HepG2 (cell line): Measurements from ENCODE around the gene PTH2. TPM values are rescaled to one million over a fixed set of nuclear protein-coding genes. Genes with fewer than 3 reads are reported as not detected.

Experiments
- ARNT2 ChIP-seq: sonication (generic); formaldehyde crosslinking; IDR thresholded peaks from 2 replicates; pipeline ENCODE4 v1.8.0; 2022; ENCODE audit warnings: mild to moderate bottlenecking, low read depth, missing genetic modification reagents, moderate library complexity
- ATF7 ChIP-seq, 2 experiments: fragments of 450-650 bp in 1 of 2; sonication (generic) in 1 of 2; formaldehyde crosslinking in 1 of 2; IDR thresholded peaks; 2 replicates each; pipeline versions ENCODE4 v1.4.0 to v1.6.1; 2016 to 2020; ENCODE audit warnings: antibody characterized with exemption in 1 of 2, mild to moderate bottlenecking in 1 of 2, missing genetic modification reagents in 1 of 2
- CHD4 ChIP-seq: fragments of 200-600 bp; sonication (generic); IDR thresholded peaks from 2 replicates; pipeline ENCODE4 v1.7.0; 2017; ENCODE audit warnings: mild to moderate bottlenecking, low read length, borderline replicate concordance
- HDAC2 ChIP-seq: sonication (generic); formaldehyde crosslinking; IDR thresholded peaks from 2 replicates; pipeline ENCODE4 v1.4.0; 2020; ENCODE audit warnings: missing genetic modification reagents
- ZNF124 ChIP-seq: sonication (generic); formaldehyde crosslinking; IDR thresholded peaks from 2 replicates; pipeline ENCODE4 v1.4.0; 2020; ENCODE audit warnings: missing genetic modification reagents
- ZNF180 ChIP-seq: sonication (generic); formaldehyde crosslinking; IDR thresholded peaks from 2 replicates; pipeline ENCODE4 v1.4.0; 2020; ENCODE audit warnings: low read depth, missing genetic modification reagents, borderline replicate concordance
- ZNF260 ChIP-seq: sonication (generic); formaldehyde crosslinking; IDR thresholded peaks from 2 replicates; pipeline ENCODE4 v1.4.0; 2020; ENCODE audit warnings: missing genetic modification reagents, low read depth, mild to moderate bottlenecking, borderline replicate concordance
- ZNF292 ChIP-seq: sonication (generic); formaldehyde crosslinking; IDR thresholded peaks from 2 replicates; pipeline ENCODE4 v1.8.1; 2022; ENCODE audit warnings: mild to moderate bottlenecking, low read depth, missing genetic modification reagents, borderline replicate concordance
- ZNF317 ChIP-seq: sonication (generic); formaldehyde crosslinking; IDR thresholded peaks from 2 replicates; pipeline ENCODE4 v1.5.0; 2020; ENCODE audit warnings: mild to moderate bottlenecking, missing genetic modification reagents
- ZNF350 ChIP-seq: sonication (generic); formaldehyde crosslinking; IDR thresholded peaks from 2 replicates; pipeline ENCODE4 v1.4.0; 2020; ENCODE audit warnings: mild to moderate bottlenecking, low read depth, missing genetic modification reagents, borderline replicate concordance
- polyA plus RNA-seq, 8 experiments: library from polyadenylated mRNA; depleted of rRNA in 3 of 8; stranded (reverse) in 7 of 8; unstranded in 1 of 8; fragments of >200 nt; fragmentation: Illumina TruSeq in 4 of 8; extraction: Trizol in 4 of 8; gene quantifications; 2 replicates each; pipeline versions ENCODE4 v1.2.1 to v1.2.3, GENCODE V29; 2011 to 2016; ENCODE audit warnings: low read depth in 4 of 8, missing spikeins in 1 of 8, mixed read lengths in 1 of 8; ENCODE audit not compliant: insufficient read depth in 1 of 8
- total RNA-seq, 5 experiments: library from RNA; depleted of rRNA; stranded (reverse); fragments of >200 nt; fragmentation: Illumina TruSeq; extraction: Trizol; gene quantifications; 2 replicates each; pipeline ENCODE4 v1.2.3, GENCODE V29; 2016; ENCODE audit warnings: low read depth in 1 of 5
- TF ChIP-seq, protein P1 (sequence below), 2 experiments: fragments of 450-650 bp in 1 of 2; sonication (generic) in 1 of 2; formaldehyde crosslinking in 1 of 2; IDR thresholded peaks; 2 replicates each; pipeline versions ENCODE4 v1.6.1 to v1.8.0; 2016 to 2022; ENCODE audit warnings: antibody characterized with exemption in 1 of 2, mild to moderate bottlenecking in 1 of 2, missing genetic modification reagents in 1 of 2
- TF ChIP-seq, protein P2 (sequence below): sonication (generic); formaldehyde crosslinking; IDR thresholded peaks from 2 replicates; pipeline ENCODE4 v1.4.0; 2020; ENCODE audit warnings: missing genetic modification reagents, mild to moderate bottlenecking, borderline replicate concordance
- TF ChIP-seq, protein P3 (sequence below): sonication (generic); formaldehyde crosslinking; IDR thresholded peaks from 2 replicates; pipeline ENCODE4 v1.5.0; 2020; ENCODE audit warnings: mild to moderate bottlenecking, missing genetic modification reagents, moderate library complexity
- TF ChIP-seq, protein P4 (sequence below): sonication (generic); formaldehyde crosslinking; IDR thresholded peaks from 2 replicates; pipeline ENCODE4 v1.8.1; 2023; ENCODE audit warnings: mild to moderate bottlenecking, inconsistent platforms, moderate library complexity, missing genetic modification reagents, borderline replicate concordance

Gene PTH2
- total and polyA plus RNA-seq, 2 of the 13 experiments (the other 11 are each of a cell fraction or from before 2014, with no cell fraction given) = not detected

DNA sequence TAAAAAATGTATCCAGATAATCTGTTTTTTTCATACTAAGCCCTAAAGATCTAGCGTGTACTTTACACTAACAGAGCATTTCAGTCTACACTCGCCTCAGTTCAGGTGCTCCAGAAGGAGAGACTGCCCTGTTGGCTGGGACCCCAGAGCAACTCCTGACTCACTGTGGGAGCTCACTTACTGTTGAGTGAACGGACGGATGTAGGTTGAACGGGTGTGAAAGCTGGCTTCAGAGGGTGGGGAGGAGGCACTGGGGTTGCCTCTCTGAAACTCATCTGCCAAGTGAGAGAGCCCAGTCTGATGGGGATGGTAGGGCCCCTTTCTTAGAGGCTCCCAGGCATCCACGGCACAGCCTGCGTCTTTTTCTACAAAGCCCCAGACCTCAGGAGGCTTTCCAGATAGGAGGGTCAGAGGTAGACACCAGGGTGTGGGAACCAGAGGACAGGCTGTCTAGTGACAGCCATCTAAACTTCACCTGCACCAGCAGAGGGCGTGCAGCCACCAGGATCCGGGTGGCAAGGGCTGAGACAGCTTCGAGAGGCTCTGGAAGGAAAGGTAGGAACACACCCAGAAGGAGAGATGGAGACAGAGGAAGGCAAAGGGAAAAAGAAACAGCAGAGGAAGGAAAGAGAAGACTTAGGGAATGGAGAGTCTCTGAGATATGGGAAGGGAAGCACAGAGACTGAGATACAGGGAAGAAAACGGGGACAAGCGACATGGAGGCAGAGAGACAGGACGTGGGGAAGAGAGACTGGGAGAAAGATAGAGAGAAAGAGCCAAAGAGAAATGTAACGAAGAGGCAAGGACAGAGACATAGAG, 31.5 kb downstream of the PTH2 start (continued):
- TF ChIP-seq, protein P1, sequence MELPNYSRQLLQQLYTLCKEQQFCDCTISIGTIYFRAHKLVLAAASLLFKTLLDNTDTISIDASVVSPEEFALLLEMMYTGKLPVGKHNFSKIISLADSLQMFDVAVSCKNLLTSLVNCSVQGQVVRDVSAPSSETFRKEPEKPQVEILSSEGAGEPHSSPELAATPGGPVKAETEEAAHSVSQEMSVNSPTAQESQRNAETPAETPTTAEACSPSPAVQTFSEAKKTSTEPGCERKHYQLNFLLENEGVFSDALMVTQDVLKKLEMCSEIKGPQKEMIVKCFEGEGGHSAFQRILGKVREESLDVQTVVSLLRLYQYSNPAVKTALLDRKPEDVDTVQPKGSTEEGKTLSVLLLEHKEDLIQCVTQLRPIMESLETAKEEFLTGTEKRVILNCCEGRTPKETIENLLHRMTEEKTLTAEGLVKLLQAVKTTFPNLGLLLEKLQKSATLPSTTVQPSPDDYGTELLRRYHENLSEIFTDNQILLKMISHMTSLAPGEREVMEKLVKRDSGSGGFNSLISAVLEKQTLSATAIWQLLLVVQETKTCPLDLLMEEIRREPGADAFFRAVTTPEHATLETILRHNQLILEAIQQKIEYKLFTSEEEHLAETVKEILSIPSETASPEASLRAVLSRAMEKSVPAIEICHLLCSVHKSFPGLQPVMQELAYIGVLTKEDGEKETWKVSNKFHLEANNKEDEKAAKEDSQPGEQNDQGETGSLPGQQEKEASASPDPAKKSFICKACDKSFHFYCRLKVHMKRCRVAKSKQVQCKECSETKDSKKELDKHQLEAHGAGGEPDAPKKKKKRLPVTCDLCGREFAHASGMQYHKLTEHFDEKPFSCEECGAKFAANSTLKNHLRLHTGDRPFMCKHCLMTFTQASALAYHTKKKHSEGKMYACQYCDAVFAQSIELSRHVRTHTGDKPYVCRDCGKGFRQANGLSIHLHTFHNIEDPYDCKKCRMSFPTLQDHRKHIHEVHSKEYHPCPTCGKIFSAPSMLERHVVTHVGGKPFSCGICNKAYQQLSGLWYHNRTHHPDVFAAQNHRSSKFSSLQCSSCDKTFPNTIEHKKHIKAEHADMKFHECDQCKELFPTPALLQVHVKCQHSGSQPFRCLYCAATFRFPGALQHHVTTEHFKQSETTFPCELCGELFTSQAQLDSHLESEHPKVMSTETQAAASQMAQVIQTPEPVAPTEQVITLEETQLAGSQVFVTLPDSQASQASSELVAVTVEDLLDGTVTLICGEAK (IDR thresholded peaks at IDR 0.05) = no peak
- TF ChIP-seq, protein P1 (CRISPR knock-in tag; IDR thresholded peaks at IDR 0.05) = no peak
- TF ChIP-seq ZNF350 (no peak), ZNF180 (CRISPR knock-in tag) (no peak), ZNF317 (CRISPR knock-in tag) (no peak), ZNF124 (CRISPR knock-in tag) (no peak), ATF7 (IDR thresholded peaks at IDR 0.05) (no peak), ATF7 (CRISPR knock-in tag; IDR thresholded peaks at IDR 0.05) (no peak), ARNT2 (CRISPR knock-in tag) (no peak), ZNF260 (CRISPR knock-in tag) (no peak), ZNF292 (no peak), CHD4 (no peak), HDAC2 (CRISPR knock-in tag) (no peak)
- TF ChIP-seq, protein P2, sequence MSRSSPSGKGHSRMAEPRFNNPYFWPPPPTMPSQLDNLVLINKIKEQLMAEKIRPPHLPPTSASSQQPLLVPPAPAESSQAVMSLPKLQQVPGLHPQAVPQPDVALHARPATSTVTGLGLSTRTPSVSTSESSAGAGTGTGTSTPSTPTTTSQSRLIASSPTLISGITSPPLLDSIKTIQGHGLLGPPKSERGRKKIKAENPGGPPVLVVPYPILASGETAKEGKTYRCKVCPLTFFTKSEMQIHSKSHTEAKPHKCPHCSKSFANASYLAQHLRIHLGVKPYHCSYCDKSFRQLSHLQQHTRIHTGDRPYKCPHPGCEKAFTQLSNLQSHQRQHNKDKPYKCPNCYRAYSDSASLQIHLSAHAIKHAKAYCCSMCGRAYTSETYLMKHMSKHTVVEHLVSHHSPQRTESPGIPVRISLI (CRISPR knock-in tag) = no peak
- TF ChIP-seq, protein P3, sequence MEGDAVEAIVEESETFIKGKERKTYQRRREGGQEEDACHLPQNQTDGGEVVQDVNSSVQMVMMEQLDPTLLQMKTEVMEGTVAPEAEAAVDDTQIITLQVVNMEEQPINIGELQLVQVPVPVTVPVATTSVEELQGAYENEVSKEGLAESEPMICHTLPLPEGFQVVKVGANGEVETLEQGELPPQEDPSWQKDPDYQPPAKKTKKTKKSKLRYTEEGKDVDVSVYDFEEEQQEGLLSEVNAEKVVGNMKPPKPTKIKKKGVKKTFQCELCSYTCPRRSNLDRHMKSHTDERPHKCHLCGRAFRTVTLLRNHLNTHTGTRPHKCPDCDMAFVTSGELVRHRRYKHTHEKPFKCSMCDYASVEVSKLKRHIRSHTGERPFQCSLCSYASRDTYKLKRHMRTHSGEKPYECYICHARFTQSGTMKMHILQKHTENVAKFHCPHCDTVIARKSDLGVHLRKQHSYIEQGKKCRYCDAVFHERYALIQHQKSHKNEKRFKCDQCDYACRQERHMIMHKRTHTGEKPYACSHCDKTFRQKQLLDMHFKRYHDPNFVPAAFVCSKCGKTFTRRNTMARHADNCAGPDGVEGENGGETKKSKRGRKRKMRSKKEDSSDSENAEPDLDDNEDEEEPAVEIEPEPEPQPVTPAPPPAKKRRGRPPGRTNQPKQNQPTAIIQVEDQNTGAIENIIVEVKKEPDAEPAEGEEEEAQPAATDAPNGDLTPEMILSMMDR (CRISPR knock-in tag) = peak; percentile 96
- TF ChIP-seq, protein P4, sequence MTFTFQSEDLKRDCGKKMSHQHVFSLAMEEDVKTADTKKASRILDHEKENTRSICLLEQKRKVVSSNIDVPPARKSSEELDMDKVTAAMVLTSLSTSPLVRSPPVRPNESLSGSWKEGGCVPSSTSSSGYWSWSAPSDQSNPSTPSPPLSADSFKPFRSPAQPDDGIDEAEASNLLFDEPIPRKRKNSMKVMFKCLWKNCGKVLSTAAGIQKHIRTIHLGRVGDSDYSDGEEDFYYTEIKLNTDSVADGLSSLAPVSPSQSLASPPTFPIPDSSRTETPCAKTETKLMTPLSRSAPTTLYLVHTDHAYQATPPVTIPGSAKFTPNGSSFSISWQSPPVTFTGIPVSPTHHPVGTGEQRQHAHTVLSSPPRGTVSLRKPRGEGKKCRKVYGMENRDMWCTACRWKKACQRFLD = no peak
